UCSD-AML1 (cell line): ENCODE data around the gene NDUFA8.

Source experiments
- DNase-seq: peaks from one replicate; lab custom pipeline; 2025; ENCODE audit not compliant: unreplicated experiment; lab: John Stamatoyannopoulos, UW

NDUFA8 gene

DNA sequence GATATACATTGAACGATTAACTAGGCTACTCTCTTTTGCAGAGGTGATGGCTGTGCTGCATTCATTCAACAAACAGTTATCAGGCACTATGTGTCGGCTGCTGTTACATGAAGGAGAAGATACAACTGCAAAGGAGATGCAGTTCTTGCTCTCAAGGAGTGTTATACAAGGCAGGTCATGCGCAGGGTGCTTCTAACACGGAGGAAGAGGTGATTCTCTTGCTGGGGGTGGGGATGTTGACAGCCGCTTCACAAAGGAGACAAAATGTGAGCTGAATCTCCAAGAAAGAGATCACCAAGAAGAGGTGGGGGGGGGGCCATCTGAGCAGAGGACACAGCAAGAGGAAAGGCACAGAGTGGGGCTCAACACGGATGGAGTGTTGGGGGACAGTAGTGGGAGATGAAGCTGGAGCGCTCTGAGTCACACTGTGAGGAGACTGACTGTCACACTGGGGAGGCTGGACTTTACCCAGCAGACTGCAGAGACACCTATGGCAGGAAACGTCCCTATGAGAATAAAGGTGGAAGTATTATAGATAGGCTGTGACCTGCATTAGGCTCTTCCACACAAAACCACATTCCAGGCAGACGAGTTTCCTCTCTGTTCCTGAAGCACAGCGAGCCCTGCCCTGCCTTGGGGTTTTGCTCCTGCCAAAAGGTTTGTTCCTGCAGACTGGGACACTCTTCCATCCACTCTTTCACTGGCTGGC, 20.9 kb downstream of the NDUFA8 start:
- DNase-seq = no peak

DNA sequence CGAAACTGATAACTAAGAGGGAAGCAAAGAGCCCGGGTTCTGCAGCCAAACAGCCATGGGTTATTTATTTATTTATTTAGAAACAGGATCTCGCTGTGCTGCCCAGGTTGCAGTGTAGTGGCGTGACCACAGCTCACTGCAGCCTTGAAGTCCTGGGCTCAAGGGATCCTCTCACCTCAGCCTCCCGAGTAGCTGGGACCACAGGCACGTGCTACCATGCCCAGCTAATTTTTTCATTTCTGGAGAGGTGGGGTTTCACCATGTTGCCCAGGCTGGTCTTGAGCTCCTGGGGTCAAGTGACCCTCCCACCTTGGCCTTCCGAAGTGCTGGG, 24.1 kb downstream of the NDUFA8 start:
- DNase-seq = no peak

DNA sequence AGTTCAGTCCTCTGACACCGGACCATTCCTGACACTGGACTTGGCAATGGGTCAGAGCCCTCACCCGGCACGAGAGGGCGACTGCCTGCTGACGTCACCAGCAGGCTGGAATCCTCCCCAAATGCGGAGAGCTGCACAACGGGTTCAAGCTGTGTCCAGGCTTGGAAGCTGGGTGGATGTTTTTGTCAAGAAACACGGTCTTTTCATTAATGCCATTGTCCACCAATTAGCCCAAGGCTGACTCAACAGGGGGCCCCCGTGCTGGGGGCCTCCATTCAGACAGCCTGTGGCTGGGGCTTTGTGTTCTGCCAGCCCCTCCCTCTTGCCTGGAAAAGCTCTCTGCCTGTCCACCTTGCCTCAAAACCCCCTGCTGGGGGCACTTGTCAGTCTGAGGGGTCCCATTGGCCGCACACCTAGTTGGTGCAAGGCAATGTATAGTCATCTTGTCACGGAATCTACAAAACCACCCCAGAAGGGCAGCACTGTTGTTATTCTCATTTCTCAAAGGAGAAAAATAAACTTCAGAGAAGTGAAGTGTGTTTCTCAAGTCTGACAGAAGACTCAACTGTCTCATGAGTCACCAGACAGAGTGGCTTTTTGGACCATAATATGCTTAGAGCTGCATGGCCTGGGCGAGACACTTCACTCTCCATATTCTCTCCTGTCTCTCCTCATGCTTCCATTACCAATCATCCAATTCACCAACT, 24.6 kb downstream of the NDUFA8 start:
- no peak for DNase-seq

DNA sequence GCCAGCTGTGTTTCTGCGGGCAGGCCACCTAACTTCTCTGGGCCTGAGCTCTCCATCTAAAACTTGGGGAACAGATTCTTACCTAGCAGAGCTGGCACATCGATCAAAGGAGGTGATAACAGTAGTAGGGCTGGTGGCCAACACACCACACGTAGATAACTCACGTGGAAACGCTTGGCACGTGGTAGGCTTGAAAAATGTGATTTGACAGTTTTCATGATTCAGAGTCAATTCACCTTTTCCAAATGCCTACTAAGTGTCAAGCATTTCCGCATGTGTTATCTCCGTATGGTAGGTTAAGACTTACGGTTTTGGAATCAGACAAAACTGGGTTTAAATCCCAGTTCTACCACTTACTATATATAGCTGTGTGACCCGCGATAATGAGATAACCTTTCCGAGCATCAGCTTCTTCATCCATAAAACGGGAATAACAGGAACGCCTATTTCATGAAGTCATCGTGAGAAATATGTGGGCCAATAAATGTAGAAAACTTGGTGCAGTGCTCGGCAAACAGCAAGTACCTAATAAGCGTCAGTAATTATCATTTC, 25.5 kb downstream of the NDUFA8 start:
- DNase-seq = no peak

DNA sequence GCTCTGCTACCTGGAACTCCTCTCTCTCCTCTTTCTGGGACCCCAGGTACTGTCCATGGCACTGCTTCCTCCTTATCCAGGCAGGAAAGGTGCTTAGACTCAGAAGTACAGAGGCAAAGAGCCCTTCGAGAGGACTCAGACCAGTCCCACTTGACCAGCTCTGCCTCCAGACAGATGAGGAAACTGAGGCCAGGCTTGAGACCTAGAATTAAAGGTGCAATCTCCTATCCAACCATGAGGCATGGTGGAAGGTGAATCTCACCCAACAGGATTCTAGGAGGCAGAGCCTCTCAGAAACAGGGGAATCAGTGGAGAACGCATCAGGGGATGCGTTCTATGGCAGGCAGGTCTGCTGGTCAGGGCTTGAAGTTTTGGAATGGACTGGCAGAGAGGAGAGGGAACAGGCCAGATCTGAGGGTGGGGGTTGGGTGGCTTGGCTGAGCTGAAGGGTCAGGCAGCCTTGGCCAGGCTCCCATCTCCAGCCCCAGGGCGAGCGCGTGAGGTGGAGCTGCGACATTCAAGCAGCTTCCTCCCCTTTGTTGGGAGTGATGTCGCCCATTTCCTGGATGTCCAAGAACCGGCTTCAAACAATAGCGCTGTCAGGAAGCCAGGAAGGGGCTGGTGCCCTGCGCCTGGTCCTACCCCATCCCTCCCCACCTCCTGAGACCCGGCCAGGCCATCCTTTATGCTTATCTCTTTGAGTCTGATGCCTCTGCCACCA, 26.2 kb downstream of the NDUFA8 start:
- no peak for DNase-seq

DNA sequence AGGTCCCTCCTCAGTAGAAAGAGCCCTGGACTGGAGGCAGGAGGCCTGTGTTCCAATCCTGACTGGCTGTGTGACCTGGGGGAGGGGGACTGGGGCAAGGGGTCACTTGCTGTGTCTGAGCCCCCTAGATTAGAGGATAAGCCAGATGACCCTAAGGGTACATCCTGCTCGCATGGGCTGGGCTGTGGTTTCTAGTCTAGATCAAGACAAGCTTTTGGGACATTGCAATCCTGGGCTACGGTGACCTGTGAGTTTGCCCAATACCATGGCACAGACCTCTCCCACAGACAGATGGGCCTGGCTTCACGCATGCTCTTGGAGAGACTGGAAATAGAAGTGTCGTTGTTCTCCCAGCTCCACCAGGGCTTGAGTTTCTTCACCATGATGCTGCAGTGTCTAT, 27.0 kb downstream of the NDUFA8 start:
- DNase-seq = no peak

DNA sequence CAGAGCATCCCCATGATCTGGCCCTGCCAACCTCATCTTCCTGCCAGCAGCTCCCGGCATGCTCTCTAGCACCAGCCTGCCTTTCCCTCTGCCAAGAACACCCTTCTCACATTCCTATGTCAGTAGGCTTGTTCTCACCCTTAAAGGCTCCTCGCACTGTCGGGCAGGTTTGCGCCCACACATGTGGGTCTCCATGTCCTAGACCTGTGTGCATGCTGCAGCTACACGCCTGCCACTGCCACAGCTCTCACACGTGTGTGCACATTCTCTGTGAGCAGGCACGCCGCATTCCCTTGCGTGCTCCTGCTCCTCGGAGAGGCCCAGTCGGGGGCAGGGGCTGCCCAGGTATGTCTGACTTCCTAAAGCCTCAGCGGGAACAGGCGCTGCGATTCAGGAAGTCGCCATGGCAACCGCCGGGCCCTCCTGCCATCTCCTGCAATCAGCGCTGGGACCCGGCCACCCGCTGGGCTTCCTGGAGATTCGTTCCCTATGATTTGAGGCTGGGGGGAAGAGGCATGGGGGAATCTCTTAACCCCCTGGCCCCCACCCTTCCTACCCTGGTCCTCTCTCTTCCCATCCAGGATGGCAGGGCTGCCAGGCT, 28.1 kb downstream of the NDUFA8 start:
- DNase-seq = no peak

DNA sequence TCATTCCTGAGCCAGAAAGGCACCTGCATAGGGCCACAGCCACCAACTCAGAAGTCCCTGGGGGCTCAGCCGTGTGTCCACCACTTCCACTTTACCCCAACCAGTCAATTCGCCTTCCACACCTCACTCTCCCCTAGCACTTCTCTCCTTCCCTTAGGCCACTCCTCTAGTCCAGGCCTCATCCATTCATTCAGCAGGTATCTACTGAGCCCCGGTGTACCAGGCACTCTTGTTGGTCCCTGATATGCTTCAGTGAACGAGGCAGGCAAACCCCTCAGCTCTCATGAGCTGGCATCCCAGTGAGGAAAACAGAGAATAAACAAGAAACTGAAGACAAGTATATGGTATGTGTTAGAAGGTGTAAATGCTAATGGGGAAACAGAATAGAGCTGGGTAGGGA, 28.7 kb downstream of the NDUFA8 start:
- DNase-seq = no peak

DNA sequence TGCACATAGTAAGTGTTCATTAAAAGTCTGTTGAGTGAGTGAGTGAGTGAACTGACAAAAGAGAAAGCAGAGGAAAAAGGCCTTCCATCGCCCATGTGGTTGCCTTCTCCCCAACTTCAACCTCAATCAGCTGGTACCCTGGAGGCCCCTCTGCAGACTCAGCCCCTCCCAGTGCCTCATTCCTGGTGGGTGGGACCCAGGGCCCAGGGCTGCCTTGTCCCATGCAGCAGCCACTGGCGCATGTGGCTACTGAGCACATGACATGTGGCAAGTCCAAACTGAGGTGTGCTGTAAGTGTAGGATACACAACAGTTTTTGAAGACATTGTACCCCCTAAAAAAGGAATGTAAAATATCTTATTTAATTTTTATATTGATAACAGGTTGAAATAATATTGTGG, 29.6 kb downstream of the NDUFA8 start:
- no peak for DNase-seq

DNA sequence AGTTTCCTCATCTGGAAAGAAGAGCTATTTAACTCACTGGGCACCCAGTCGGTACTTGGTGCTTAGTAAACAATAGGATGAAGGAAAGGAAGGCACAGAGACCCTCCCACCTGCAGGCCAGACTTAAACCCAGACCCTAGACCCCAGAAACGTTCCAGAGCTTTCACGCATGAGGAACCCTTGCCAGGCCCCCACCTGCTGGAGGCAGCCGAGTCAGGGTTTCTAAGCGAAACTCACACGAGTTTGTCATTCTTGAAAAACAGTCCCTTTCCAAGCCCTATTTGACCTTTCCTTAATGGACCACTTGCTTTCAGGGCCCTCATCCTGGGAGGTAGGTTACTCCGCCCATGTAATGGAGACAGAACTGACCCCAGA, 30.6 kb downstream of the NDUFA8 start:
- no peak for DNase-seq

DNA sequence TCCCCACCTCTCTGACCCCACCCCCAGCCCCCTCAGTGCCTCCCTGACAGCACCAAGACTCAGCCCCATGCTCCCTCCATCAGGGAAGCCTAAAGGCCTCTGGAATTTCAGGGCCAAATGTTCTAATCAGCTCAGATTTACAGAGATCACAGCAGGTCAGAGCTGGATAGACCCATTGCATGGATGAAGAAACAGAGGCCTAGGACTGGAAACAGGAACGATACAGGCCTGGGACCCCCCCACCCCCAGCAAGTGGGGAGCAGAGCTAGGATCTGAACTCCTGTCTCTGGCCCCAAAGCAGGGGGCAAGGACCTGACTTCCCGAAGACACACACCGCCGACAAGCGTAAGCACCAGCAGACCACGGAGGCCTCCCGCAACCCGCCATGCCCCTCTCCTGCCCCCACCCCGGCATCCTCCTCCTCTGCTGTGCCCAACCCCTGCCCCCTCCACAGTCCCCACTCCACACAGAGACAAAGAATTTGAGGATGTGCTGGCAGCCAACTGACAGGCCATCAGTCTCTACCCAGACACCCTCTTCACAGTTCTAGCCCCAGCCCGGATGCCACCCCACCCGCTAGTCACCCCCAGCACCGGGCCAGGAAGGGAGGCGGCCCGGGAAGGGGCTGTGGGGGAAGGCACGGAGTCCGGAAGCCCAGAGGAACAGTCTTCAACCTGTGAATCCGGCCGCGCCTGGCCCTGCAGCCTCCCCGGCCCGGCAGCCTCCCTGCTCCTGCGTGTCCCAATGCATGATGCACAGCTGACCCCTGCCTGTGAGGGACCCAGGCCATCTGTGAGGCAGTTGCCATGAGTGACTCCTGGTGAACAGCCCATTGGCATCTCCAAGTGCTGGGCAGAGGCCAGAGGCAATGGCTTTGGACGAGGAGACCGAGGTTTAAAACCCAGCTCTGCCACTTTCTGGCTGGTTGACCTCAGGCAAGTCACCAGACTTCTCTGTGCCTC, 31.3 kb downstream of the NDUFA8 start:
- peak; percentile 86 for DNase-seq

DNA sequence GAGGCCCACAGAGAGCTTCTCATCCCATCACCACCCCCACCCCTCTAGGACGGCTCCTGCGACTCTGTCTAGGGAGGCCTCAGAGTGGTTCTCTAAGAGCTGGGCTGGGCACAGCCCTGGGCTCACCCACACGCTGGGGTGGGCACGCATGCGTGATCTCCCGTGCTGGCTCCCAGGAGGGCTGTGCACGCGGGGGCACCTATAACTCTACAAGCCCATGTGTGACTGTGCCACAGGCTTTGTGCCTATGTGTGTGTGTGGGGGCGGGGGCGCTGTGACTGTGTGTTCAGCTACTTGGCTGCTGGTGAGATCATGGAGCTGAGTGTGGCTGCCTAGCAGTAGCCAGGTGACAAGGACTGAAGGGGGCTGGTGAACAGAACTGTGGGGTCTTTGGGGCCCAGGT, 32.2 kb downstream of the NDUFA8 start:
- peak; percentile 35 for DNase-seq

DNA sequence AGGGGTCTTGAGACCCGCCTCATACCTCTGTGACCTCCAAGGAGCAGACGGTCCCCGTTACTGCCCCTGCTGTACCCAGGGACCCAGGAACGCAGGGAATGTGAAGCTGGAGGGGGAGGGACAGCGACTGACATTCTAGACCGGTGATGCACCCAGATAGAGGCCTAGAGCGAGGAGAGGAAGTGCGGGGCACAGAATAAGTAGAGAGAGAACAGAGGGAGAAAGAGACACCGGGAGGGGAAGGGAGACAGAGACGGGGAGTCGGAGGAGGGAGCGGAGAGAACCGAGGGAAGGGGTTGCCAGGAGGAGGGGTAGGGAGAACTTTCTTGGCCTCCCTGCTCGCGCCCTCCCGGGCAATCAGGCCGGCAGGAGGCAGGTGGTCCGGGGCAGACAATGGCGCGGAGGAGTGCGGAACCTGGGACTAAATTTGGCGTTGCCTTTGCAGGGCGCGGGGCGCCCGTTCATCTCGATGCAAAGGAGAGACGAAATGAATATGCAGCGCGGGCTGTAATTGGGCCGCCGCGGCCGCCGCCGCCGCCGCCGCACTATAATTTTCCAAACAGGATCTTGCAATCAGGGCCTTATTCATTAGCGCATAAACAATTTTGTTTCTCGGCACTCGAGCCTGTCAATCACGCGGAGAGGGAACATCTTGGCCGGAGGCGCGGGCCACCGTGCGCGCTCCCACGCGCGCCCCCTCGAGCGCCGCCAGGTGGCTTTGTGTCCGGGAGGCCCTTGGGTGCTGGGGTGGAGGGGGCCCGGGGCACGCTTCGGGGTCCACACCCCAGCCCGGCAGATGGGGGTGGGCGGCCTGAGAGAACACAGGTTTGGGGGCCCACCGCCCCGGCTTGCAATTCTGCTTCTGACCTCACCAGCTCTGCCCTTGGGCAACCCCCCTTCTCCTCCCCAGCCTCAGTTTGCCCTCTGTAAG, 33.0 kb downstream of the NDUFA8 start:
- DNase-seq = no peak

DNA sequence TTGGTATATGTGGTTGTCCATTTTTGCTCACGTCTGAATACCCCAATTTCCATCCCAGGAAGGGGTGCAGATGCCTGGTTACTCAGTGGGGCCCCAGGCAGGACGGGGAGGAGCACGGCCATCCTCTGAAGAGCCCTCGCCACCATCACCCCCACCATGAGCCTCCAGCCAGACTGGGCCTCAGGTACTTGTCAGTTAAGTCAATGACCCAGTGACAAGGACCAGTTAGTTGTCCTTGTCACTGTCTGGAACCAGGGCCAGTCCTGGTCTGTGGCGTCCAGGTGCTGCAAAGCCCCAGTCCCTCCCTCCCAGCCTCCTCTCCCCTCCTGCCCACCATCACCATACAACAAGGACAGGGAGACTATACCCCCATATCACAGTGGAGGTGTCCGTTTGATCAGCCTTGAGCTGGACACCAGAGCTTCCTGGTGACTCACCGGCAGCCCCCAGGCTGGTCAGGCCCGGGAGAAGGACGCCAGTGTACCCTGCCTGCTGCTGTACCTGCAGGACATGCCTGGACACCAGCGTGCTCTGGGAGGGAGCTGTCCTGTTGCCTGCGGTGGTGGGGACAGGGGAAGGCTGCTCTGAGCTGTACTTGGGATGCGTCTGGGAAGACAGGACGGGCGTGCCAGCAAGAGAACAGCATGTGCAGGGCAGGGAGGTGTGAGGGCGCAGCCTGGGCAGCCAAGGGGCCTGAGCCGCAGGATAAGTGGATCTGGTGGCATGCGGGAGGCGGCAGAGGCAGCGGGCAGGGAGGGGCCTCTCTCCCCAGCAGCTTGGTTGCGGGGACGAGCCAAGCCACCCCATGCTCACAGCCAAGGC, 33.9 kb downstream of the NDUFA8 start:
- no peak for DNase-seq

DNA sequence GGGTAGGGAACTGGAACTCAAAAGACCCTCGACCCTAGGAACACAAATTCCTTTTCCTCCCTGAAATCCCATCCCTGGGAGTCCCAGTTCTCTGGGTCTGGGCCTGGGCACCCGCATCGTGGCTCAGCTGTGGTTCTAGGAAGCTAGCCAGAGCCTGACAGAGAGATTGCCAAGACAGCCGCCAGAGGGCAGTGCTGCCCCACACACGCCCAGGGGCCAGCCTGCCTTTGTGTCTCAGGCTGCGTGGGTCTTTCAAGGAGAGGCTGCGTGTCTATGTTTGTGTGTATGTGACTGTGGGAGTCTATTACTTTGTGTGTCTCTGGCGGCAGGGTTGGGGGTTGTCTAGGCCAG, 34.4 kb downstream of the NDUFA8 start:
- peak; percentile 85 for DNase-seq

DNA sequence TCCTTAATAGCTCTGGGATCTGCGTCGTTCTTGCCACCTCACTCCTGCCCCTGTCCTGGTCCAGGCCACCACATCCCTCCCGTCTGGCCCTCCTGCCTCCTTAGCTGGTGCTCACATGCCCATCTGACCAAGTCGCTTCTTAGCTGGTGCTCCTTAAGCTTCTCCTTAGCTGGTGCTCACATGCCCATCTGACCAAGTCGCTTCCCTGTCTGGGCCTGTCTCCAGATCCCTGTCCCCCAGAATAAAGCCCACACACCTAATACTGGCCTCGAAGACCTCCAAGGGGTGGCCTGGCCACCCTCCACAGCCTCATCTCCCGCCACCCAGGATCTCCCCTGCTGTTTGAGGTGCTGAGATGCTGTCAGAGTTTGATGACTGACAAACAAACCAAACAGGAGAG, 35.1 kb downstream of the NDUFA8 start:
- DNase-seq = no peak

DNA sequence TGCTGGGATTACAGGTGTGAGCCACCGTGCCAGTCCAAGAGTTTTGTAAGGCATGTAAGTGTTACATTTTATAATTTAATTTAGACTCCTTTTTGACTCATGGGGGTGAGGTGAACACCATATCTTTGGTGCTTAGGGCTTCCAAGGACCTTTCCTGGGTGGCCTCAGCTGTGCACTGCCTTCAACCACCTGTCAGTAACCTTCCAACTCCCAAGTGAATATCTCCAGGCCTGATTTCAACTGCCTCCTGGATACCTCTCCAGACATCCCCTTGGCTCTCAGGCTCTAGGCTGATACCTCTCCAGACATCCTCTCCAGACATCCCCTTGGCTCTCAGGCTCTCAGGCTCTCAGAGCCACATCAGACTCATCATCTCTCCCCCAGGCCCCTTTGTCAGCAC, 35.5 kb downstream of the NDUFA8 start:
- DNase-seq = no peak

DNA sequence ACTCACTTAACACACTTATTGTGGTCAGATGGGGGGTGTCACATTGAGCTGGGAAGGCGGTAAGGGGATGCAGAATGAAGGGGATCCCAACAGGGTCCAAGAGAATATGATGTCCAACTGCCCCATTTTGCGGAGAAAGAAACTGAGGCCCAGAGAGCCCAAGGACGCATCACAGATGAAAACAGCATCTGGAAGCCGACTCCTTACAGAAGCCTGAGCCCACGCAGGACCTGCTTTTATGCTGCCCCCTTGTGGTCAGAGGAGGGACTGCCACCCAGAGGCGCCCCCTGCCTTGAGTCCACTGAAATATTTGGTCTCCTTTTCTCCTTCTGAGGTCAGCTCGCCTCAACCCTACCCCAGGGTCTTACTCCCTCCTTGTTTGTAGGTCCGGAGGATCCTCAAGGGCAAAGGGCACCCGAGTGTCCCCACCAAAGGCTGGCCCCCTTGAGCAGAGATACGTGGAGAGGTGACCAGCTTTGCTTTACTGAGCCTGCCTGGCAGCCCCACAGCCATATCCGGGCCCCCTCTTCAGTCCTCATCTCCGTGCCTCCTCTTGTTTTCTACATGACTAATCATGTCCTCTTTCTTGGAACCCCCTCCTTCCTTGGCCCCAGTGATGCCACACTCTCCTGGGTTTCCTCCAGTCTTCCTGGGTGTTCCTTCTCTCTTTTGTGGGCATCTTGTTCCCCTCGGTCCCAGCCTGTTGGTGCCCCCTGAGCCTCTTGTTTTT, 36.5 kb downstream of the NDUFA8 start:
- DNase-seq = peak; percentile 85
